ENCODE results near the gene KIFC1.

KIFC1 gene

DNA sequence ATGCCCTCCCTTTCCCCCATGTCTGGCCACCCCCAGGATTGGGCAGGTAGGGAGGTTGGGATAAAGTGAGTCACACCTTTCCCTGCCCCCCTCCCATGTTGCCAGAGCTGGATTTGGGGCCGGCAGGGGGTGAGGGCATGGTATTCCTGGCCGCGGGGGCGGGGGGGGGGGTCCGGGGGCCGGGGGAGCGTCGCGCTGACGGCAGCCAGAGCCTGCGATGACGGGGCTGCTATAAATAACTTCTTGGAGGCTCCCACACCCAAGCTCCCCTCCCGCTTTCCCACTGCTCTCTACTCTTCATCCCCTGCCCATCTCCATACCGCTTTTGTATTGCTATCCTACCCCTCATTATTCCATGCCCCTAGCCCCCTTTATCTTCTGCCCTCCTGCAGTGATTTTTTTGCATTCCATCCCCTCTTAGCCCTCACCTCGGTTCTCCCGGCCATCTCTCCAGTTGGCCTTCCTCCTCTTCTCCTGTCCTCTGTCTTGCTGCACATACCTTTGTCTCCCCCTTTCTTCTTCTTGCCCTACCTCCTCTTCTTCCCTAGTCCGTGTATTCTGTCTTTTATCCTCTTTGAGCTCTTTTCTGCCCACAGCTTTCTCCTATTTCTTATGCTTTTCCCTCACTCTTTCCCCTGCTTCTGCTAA is 42.0 kb downstream of the KIFC1 start:
- in situ Hi-C loops (cut with MboI; ENCODE audit: low pct_unique_long_range_greater_than_20kb, low sequenced_read_pairs) = no loop called here
- no peak for DNase-seq

DNA sequence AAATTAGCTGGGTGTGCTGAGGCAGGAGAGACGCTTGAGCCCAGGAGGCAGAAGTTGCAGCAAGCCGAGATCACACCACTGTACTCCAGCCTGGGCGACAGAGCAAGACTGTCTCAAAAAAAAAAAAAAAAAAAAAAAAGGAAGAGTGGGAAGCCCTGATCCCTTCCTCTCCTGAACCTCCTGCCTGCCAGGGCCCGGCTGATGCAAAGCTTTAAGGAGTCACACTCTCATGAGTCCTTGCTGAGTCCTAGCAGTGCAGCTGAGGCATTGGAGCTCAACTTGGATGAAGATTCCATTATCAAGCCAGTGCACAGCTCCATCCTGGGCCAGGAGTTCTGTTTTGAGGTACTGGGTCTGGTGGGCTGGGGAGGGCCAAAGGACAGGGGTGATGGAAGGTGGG is 43.3 kb downstream of the KIFC1 start:
- in situ Hi-C loops (cut with MboI; ENCODE audit: low pct_unique_long_range_greater_than_20kb, low sequenced_read_pairs) = no loop called here
- no peak for DNase-seq

DNA sequence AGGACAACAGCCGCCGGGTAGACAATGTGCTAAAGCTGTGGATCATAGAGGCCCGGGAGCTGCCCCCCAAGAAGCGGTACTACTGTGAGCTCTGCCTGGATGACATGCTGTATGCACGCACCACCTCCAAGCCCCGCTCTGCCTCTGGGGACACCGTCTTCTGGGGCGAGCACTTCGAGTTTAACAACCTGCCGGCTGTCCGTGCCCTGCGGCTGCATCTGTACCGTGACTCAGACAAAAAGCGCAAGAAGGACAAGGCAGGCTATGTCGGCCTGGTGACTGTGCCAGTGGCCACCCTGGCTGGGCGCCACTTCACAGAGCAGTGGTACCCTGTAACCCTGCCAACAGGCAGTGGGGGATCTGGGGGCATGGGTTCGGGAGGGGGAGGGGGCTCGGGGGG is 46.0 kb downstream of the KIFC1 start:
- DNase-seq = no peak
- in situ Hi-C loops (cut with MboI; ENCODE audit: low pct_unique_long_range_greater_than_20kb, low sequenced_read_pairs) = no loop called here

DNA sequence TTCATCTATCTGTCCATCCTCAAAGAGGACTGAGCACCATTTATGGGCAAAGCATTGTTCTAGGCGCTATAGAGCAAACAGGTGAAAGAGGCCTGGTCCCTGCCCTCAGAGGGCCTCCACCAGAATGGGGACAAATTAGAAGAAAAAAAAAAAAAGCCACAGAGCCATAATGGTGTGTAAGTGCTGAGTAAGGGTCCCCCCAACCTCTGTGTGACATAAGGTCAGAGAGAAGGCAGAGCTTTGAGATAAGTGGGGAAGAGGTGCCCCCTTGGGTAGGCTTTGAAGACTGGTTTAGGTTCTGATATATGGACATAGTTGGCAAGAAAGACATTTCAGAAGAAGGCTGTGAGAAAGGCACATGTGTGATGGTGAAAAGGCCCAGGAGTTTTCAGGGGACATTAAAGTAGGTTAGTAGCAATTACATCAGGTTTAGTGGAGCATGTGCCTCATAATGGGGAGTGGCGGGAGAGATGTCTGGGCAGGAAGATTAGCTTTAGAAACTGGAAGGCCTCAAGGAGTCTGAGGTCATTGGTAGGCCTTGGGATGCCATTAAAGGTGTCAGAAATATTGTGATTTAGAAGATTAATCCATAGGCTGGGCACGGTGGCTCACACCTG is 47.5 kb downstream of the KIFC1 start:
- DNase-seq = no peak
- in situ Hi-C loops (cut with MboI; ENCODE audit: low pct_unique_long_range_greater_than_20kb, low sequenced_read_pairs) = no loop called here

DNA sequence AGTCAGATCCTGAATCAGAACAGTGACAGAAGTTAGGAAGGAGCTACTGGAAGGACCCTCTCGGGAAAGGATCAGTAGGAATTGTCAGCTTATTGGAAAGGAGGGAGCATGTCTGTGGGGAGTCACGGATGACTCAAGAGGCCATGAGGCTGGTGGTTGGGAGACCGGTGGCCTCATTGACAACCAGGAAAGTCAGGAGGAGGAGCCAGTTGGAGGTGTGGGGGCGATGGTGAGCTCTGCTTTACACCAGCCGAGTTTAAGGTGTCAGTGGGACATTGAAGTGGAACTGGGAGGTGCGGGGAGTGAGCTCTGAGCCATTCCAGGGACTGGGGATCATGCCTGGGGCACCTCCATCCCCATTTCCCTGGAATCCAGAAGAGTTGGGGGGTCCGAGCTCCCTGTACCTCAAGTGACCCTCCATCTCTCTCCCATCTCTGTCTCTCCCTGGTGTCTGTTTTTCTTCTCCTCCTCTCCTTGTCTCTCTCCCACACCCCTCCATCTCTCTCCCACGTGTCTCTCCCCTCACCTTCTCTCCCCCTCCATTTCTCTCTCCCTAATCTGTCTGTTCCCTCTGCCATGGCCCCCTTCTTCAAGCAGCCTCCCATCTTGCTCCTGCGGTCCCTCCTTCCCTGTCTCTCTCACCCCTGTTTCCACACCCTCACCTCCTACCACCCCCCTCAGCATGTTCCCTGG is 48.5 kb downstream of the KIFC1 start:
- in situ Hi-C loops (cut with MboI; ENCODE audit: low pct_unique_long_range_greater_than_20kb, low sequenced_read_pairs) = no loop called here
- no peak for DNase-seq

DNA sequence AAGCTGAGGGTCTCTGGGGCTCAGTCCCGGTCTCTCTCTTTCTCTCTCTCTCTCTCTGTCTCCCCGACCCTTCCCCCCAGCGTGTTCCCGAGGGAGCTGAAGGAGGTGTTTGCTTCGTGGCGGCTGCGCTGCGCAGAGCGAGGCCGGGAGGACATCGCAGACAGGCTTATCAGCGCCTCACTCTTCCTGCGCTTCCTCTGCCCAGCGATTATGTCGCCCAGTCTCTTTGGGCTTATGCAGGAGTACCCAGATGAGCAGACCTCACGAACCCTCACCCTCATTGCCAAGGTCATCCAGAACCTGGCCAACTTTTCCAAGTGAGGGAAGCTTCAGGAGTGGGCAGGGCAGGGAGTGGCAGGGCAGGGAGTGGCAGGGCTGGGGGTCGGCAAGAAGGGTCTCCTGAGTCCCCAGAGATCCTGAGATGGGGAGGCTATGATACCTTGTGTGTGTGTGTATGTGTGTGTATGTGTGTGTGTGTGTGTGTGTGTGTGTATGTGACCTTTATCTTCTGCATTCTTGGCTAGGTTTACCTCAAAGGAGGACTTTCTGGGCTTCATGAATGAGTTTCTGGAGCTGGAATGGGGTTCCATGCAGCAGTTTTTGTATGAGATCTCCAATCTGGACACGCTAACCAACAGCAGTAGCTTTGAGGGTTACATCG is 49.2 kb downstream of the KIFC1 start:
- in situ Hi-C loops (cut with MboI; ENCODE audit: low pct_unique_long_range_greater_than_20kb, low sequenced_read_pairs) = no loop called here
- no peak for DNase-seq

DNA sequence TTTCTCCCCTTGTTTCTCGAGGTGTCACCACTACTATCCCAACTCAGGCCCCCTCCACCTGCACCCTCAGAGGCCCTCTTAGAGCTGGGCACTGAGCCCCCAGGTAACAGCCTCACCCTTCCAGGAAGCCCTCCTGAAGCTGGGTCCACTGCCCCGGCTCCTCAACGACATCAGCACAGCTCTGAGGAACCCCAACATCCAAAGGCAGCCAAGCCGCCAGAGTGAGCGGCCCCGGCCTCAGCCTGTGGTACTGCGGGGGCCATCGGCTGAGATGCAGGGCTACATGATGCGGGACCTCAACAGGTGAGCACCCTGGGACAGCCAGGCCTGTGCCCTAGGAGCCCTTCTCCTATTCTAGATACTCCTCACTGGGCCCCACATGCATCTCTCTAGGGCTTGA is 49.8 kb downstream of the KIFC1 start:
- in situ Hi-C loops (cut with MboI; ENCODE audit: low pct_unique_long_range_greater_than_20kb, low sequenced_read_pairs) = no loop called here
- no peak for DNase-seq

DNA sequence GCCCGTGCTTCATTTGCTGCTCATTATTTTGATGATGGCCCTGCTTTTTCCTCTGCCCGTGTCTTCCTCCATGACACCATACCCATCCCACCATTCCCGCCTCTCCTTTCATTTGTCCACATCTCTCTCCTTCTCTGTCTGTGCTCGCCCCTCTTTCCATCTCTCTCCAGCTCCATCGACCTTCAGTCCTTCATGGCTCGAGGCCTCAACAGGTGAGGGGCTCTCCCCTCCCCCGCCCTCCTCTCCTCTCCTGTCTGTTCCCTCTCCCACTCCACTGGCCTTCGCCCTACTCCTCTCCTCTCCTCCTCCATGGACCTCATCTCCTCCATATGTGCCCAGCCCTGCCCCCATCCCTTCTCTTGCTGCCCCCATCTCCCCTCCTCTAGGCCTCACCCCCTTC is 50.7 kb downstream of the KIFC1 start:
- in situ Hi-C loops (cut with MboI; ENCODE audit: low pct_unique_long_range_greater_than_20kb, low sequenced_read_pairs) = no loop called here
- no peak for DNase-seq

DNA sequence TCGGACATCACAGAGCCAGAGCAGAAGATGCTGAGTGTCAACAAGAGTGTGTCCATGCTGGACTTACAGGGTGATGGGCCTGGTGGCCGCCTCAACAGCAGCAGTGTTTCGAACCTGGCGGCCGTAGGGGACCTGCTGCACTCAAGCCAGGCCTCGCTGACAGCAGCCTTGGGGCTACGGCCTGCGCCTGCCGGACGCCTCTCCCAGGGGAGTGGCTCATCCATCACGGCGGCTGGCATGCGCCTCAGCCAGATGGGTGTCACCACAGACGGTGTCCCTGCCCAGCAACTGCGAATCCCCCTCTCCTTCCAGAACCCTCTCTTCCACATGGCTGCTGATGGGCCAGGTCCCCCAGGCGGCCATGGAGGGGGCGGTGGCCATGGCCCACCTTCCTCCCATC is 51.4 kb downstream of the KIFC1 start:
- no peak for DNase-seq
- in situ Hi-C loops (cut with MboI; ENCODE audit: low pct_unique_long_range_greater_than_20kb, low sequenced_read_pairs) = no loop called here

DNA sequence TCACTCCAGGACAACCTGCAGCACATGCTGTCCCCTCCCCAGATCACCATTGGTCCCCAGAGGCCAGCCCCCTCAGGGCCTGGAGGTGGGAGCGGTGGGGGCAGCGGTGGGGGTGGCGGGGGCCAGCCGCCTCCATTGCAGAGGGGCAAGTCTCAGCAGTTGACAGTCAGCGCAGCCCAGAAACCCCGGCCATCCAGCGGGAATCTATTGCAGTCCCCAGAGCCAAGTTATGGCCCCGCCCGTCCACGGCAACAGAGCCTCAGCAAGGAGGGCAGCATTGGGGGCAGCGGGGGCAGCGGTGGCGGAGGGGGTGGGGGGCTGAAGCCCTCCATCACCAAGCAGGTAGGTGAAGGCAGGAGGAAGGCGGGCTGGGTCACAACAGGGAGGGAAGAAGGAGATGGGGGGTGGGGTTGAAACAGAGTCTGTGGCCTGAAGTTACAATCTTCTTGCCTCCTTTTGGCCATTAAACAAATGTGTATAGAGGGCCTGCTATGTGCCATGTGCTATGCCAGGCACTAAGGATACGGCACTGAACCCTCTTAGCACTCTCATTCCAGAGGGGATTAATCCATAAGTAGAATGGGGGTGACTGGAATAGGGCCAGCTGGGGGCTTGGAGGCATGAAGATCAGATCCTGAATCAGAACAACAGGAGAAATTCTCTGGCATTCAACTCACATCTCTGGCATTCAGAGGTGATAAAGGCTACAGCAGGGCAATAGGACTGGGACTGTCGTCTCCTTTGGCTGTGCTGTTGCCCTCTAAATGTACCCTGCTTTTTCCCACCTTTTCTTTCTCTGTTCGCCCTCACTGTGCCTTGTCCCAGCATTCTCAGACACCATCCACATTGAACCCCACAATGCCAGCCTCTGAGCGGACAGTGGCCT is 52.2 kb downstream of the KIFC1 start:
- in situ Hi-C loops (cut with MboI; ENCODE audit: low pct_unique_long_range_greater_than_20kb, low sequenced_read_pairs) = no loop called here
- no peak for DNase-seq

DNA sequence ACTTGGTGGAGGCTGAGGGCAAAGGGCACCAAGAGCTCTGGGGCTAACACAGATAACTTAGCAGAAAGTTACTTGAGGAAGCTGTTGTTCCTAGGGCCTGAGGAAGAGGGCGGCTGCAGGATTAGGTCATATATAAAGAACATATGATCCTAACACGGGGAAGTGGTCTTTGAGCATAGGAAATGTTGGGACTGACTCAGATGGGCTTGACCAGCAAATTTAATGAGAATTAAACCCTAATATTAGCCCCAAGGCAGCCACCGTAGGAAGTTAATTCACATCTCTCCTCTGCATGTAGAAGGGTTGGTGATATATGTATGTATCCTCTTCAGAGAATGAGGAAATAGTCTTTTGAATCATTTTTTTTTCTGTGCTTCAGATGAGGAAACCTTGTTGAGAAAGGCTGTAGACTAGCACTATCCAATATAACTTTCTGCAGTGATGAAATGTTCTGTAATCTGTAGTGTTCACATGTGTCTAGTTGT is 53.5 kb downstream of the KIFC1 start:
- in situ Hi-C loops (cut with MboI; ENCODE audit: low pct_unique_long_range_greater_than_20kb, low sequenced_read_pairs) = no loop called here
- DNase-seq = no peak

DNA sequence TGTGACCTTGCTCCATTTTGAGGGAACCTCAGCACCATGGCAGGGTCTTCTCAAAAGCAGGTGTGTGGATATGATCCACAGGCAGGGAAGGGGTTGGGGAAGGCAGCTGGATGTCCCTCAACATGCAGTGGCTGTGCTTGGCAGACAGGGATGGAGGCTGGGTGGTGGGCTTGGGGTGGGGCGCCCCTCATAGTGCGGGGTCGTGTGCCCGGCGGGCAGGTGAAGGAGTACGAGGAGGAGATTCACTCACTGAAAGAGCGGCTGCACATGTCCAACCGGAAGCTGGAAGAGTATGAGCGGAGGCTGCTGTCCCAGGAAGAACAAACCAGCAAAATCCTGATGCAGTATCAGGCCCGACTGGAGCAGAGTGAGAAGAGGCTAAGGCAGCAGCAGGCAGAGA is 54.7 kb downstream of the KIFC1 start:
- no peak for DNase-seq
- in situ Hi-C loops (cut with MboI; ENCODE audit: low pct_unique_long_range_greater_than_20kb, low sequenced_read_pairs) = no loop called here

DNA sequence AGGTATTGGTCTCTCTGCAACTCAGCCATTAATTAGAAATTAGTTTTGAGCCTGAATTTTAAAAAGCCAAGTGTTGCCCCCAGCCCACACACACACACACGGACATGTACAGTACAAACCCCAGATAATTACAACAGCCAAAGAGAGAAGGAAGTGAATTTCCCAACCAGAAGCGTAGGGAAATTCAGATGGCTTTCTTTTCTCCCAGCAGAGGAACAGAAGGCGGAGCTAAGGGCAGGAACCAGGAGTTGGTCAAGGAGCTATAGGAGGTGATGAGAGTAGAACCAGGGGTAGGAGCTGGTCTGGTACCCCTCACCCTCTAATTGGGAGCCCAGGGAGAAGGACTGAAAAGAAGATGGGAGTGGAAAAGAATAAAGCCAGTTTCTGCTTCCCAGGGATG is 58.8 kb downstream of the KIFC1 start:
- peak; percentile 27 for DNase-seq
- in situ Hi-C loops (cut with MboI; ENCODE audit: low pct_unique_long_range_greater_than_20kb, low sequenced_read_pairs) = no loop called here

DNA sequence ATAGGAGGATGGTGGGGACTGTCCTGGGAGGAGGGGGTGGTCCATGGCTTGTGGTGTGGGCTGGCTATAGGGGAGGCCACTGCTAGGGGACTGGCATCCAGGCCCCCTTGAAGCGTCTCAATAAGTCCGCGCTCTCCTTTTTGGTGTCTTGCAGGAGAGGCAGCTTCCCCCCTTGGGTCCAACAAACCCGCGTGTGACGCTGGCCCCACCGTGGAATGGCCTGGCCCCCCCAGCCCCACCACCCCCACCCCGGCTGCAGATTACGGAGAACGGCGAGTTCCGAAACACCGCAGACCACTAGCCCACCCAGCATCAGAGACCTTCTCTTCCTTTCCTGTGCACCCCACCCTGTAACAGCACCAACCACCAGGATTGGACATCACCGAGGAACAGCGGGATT is 60.0 kb downstream of the KIFC1 start:
- no peak for DNase-seq
- in situ Hi-C loops (cut with MboI; ENCODE audit: low pct_unique_long_range_greater_than_20kb, low sequenced_read_pairs) = no loop called here

DNA sequence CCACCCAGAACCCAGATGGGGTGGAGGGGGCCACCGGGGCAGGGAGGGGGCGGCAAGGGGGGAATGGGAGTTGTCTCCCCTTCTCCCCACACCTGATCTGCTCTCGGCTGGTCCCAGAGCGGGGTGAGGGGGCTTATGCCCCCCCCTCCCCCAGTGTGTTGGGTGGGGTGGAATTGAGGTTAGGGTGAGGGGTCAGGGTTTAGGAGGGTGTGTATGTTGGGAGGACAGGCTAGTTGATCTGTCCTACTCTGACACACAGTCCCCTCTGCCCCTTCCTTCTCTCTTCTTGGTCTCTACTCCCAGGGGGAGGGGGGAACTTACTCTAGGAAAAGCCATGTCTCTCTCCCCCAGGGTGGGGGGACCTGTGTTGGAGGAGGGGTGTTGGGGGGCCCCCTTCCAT is 60.9 kb downstream of the KIFC1 start:
- in situ Hi-C loops (cut with MboI; ENCODE audit: low pct_unique_long_range_greater_than_20kb, low sequenced_read_pairs) = no loop called here
- no peak for DNase-seq

DNA sequence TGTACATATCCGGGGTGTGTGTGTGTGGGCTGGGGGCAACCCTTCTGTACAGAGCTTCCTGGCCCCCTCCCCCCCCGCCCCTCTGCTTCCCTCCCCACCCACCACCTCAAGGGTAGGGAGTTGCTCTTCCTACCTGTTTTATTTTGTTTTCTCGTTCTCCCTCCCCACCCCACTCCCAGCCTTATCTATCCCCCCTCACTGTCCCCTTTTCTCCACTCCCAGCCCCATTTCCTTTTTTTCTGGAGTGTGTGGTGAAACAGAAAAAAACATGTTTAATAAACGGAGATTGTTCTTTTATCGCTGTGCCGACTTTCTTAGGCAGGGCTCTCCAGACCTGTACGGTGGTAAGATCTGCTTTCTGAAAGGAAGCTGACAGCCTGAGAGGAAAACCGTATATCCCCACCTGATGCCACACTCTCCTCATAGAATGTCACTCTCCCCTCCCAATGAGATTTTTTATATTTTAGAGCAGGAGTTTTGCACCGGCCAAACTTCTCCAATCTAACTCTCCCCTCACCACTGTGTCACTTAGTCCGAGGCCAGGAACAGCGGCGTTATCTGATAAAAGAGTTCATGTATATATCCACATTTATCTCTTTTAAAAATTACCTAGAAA is 61.9 kb downstream of the KIFC1 start:
- in situ Hi-C loops (cut with MboI; ENCODE audit: low pct_unique_long_range_greater_than_20kb, low sequenced_read_pairs) = no loop called here
- peak; percentile 27 for DNase-seq

DNA sequence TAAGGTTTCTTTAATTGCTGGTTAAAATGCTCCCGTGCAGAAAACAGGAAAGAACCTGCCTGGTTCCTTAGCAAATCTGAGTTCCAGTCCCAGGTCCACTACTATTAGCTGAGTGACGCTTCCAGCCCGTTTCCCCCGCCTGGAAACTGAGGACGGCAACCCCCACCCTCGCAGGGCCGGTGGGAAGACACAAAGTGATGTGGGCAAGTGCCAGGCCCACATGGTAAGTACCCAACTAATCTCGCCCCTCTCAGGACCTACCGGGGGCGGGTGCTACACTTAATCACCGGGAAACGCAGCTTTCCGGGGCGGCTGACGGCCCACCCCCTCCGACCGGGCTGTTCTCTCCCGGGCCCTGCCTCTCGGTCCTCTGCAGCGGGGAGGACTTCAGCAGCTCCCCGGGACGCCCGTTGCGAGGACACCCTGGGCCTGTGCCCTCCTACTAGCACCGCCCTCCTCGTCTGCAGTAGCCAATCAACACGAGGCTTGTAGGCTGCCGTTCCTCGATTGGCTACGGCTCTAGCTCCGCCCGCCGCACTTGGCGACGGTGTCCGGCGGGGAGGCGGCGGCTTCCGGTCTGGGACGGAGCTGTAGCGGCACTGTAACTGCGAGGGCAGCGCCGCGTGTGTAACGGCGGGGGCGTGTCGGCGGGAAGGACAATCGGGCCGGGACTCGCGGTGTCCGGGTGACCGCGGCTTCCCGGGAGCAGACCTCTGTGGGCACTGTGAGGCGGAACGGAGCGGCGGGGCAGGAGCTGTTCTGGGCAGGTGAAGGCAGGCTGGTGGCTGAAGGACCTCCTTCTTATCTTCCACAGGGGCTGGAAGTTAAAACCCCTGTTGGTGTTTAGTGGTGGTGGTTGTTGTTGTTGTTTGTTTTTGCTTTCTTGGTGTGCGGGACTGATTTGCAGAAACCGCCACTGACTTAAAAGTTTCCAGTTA is 62.7 kb downstream of the KIFC1 start, which contains the start of gene ZBTB9:
TSS of gene ZBTB9 (plus strand) at position 568 of the 938 bp plus-strand sequence. CDS start 525 bp downstream, outside the sequence.
- in situ Hi-C loops (cut with MboI; ENCODE audit: low pct_unique_long_range_greater_than_20kb, low sequenced_read_pairs) = no loop called here
- DNase-seq = peak; percentile 95

DNA sequence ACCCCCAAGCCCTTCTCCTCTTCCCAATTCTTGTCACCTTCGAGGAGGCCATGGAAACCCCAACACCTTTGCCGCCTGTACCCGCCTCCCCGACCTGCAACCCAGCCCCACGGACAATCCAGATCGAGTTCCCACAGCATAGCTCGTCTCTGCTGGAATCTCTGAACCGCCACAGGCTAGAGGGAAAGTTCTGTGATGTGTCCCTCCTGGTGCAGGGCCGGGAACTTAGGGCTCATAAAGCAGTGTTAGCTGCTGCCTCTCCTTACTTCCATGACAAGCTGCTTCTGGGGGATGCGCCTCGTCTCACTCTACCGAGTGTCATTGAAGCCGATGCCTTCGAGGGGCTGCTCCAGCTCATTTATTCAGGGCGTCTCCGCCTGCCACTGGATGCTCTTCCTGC is 63.4 kb downstream of the KIFC1 start:
- DNase-seq = no peak
- in situ Hi-C loops (cut with MboI; ENCODE audit: low pct_unique_long_range_greater_than_20kb, low sequenced_read_pairs) = no loop called here
